ENCODE results near the gene GPC6.

GPC6 gene

GRCh38 chr13:93625536-93625935 is 398.9 kb downstream of the GPC6 start:
- Histone ChIP-seq H2AFZ (ENCODE audit: low read length) (no peak overlapping the region), H2BK5ac (ENCODE audit: low read length) (no peak overlapping the region), H2BK120ac (ENCODE audit: low read depth, low read length) (no peak overlapping the region), H3K79me1 (ENCODE audit: low read depth, low read length) (no peaks in the 10 kb centered on the region), H3K9me3 (replicated peaks in 1 of 2; ENCODE audit: control insufficient read depth in 2 of 2, insufficient read depth in 1 of 2, low read depth in 1 of 2, low read length in 2 of 2) (no peaks in the 10 kb centered on the region), H3K4me1 (ENCODE audit: control insufficient read depth in 2 of 2, insufficient read depth in 1 of 2, low read depth in 1 of 2, low read length in 2 of 2) (no peaks in the 10 kb centered on the region), H4K91ac (ENCODE audit: low read depth, low read length, poor library complexity) (no peak overlapping the region), H3K9ac (ENCODE audit: low read depth, low read length, poor library complexity) (no peak overlapping the region), H3K18ac (ENCODE audit: low read length) (no peak overlapping the region), H3K23ac (ENCODE audit: low read depth, low read length, poor library complexity) (no peak overlapping the region), H3K14ac (ENCODE audit: low read length) (no peak overlapping the region), H3K4me3 (ENCODE audit: low read length in 2 of 2) (peak overlapping the region in 1 of 2 donors; percentile 40), H3K4me2 (ENCODE audit: insufficient read depth, low read length, poor library complexity, severe bottlenecking) (no peak overlapping the region), H3K27ac (replicated peaks; ENCODE audit: low read length) (no peak overlapping the region), H3K36me3 (replicated peaks in 1 of 2; ENCODE audit: control insufficient read depth in 2 of 2, insufficient read depth in 2 of 2, low read length in 2 of 2) (no peaks in the 10 kb centered on the region), H2BK12ac (ENCODE audit: low read length) (no peak overlapping the region), H3K4ac (ENCODE audit: low read length) (no peak overlapping the region), H4K8ac (ENCODE audit: low read depth, low read length) (no peak overlapping the region), H3K27me3 (ENCODE audit: control insufficient read depth in 3 of 3, insufficient read depth in 3 of 3, low read depth in 1 of 3, low read length in 3 of 3) (no peaks in the 10 kb centered on the region), H2AK5ac (ENCODE audit: low read depth, low read length) (no peak overlapping the region), H2BK15ac (ENCODE audit: low read length) (no peak overlapping the region)
- WGBS, 2 donors (ENCODE audit: extremely low coverage in 2 of 2, insufficient read length in 2 of 2, insufficient replicate concordance in 1 of 2): no CpG with 5 or more reads among the region's 1 CpG
- DNase-seq (ENCODE audit: low spot score): no peak

- H3K79me1 ChIP-seq (ENCODE audit: low read depth, low read length): no peaks in the 10 kb centered on the region
- DNase-seq (ENCODE audit: low spot score): no peak
- no peak overlapping the region for H4K8ac ChIP-seq (ENCODE audit: low read depth, low read length)
- no peaks in the 10 kb centered on the region for H3K9me3 ChIP-seq (replicated peaks in 1 of 2; ENCODE audit: control insufficient read depth in 2 of 2, insufficient read depth in 1 of 2, low read depth in 1 of 2, low read length in 2 of 2)
- no peak overlapping the region for H3K4me3 ChIP-seq (ENCODE audit: low read length in 2 of 2)
- no peak overlapping the region for H2BK120ac ChIP-seq (ENCODE audit: low read depth, low read length)
- no peak overlapping the region for H3K27ac ChIP-seq (replicated peaks; ENCODE audit: low read length)
- no peak overlapping the region for H3K23ac ChIP-seq (ENCODE audit: low read depth, low read length, poor library complexity)
- H2BK12ac ChIP-seq (ENCODE audit: low read length): no peak overlapping the region
- H3K27me3 ChIP-seq (ENCODE audit: control insufficient read depth in 3 of 3, insufficient read depth in 3 of 3, low read depth in 1 of 3, low read length in 3 of 3): no peaks in the 10 kb centered on the region
- no peak overlapping the region for H4K91ac ChIP-seq (ENCODE audit: low read depth, low read length, poor library complexity)
- H2BK15ac ChIP-seq (ENCODE audit: low read length): no peak overlapping the region
- H2AFZ ChIP-seq (ENCODE audit: low read length): no peak overlapping the region
- no peak overlapping the region for H3K4ac ChIP-seq (ENCODE audit: low read length)
- H3K14ac ChIP-seq (ENCODE audit: low read length): no peak overlapping the region
- no peaks in the 10 kb centered on the region for H3K4me1 ChIP-seq (ENCODE audit: control insufficient read depth in 2 of 2, insufficient read depth in 1 of 2, low read depth in 1 of 2, low read length in 2 of 2)
- no peak overlapping the region for H3K18ac ChIP-seq (ENCODE audit: low read length)
- H2AK5ac ChIP-seq (ENCODE audit: low read depth, low read length): no peak overlapping the region
- no CpG with 5 or more reads among the region's 2 CpGs for WGBS, 2 donors (ENCODE audit: extremely low coverage in 2 of 2, insufficient read length in 2 of 2, insufficient replicate concordance in 1 of 2)
- no peak overlapping the region for H3K9ac ChIP-seq (ENCODE audit: low read depth, low read length, poor library complexity)
- H3K36me3 ChIP-seq (replicated peaks in 1 of 2; ENCODE audit: control insufficient read depth in 2 of 2, insufficient read depth in 2 of 2, low read length in 2 of 2): no peaks in the 10 kb centered on the region
- H3K4me2 ChIP-seq (ENCODE audit: insufficient read depth, low read length, poor library complexity, severe bottlenecking): no peak overlapping the region
- H2BK5ac ChIP-seq (ENCODE audit: low read length): no peak overlapping the region
Measured at GRCh38 chr13:93628136-93628797, 401.7 kb downstream of the GPC6 start.

- WGBS, 2 donors (ENCODE audit: extremely low coverage in 2 of 2, insufficient read length in 2 of 2, insufficient replicate concordance in 1 of 2): no CpG with 5 or more reads among the region's 4 CpGs
- Histone ChIP-seq H3K4ac (ENCODE audit: low read length) (no peak overlapping the region), H3K4me3 (ENCODE audit: low read length in 2 of 2) (no peak overlapping the region)
Measured at GRCh38 chr13:93635616-93636032, 409.0 kb downstream of the GPC6 start.

GRCh38 chr13:93637852-93638251 is 411.2 kb downstream of the GPC6 start:
- no peak overlapping the region for H3K27ac ChIP-seq (replicated peaks; ENCODE audit: low read length)
- no peaks in the 10 kb centered on the region for H3K9me3 ChIP-seq (replicated peaks in 1 of 2; ENCODE audit: control insufficient read depth in 2 of 2, insufficient read depth in 1 of 2, low read depth in 1 of 2, low read length in 2 of 2)
- H3K14ac ChIP-seq (ENCODE audit: low read length): no peak overlapping the region
- H3K23ac ChIP-seq (ENCODE audit: low read depth, low read length, poor library complexity): no peak overlapping the region
- no peak overlapping the region for H4K91ac ChIP-seq (ENCODE audit: low read depth, low read length, poor library complexity)
- no peak overlapping the region for H4K8ac ChIP-seq (ENCODE audit: low read depth, low read length)
- no peak overlapping the region for H2BK120ac ChIP-seq (ENCODE audit: low read depth, low read length)
- no peak overlapping the region for H2BK5ac ChIP-seq (ENCODE audit: low read length)
- H3K36me3 ChIP-seq (replicated peaks in 1 of 2; ENCODE audit: control insufficient read depth in 2 of 2, insufficient read depth in 2 of 2, low read length in 2 of 2): no peaks in the 10 kb centered on the region
- no peak overlapping the region for H2AFZ ChIP-seq (ENCODE audit: low read length)
- no peak overlapping the region for H2AK5ac ChIP-seq (ENCODE audit: low read depth, low read length)
- no peak overlapping the region for H3K18ac ChIP-seq (ENCODE audit: low read length)
- H3K4me1 ChIP-seq (ENCODE audit: control insufficient read depth in 2 of 2, insufficient read depth in 1 of 2, low read depth in 1 of 2, low read length in 2 of 2): no peaks in the 10 kb centered on the region
- no peaks in the 10 kb centered on the region for H3K27me3 ChIP-seq (ENCODE audit: control insufficient read depth in 3 of 3, insufficient read depth in 3 of 3, low read depth in 1 of 3, low read length in 3 of 3)
- no peak for DNase-seq (ENCODE audit: low spot score)
- no peak overlapping the region for H3K9ac ChIP-seq (ENCODE audit: low read depth, low read length, poor library complexity)
- no peak overlapping the region for H2BK15ac ChIP-seq (ENCODE audit: low read length)
- H2BK12ac ChIP-seq (ENCODE audit: low read length): no peak overlapping the region
- H3K4me2 ChIP-seq (ENCODE audit: insufficient read depth, low read length, poor library complexity, severe bottlenecking): no peak overlapping the region
- H3K79me1 ChIP-seq (ENCODE audit: low read depth, low read length): no peaks in the 10 kb centered on the region
- no peak overlapping the region for H3K4me3 ChIP-seq (ENCODE audit: low read length in 2 of 2)
- WGBS, 2 donors (ENCODE audit: extremely low coverage in 2 of 2, insufficient read length in 2 of 2, insufficient replicate concordance in 1 of 2): no CpG with 5 or more reads among the region's 2 CpGs
- no peak overlapping the region for H3K4ac ChIP-seq (ENCODE audit: low read length)

More at GRCh38 chr13:93635616-93636032, 409.0 kb downstream of the GPC6 start:
- no peak overlapping the region for H2BK5ac ChIP-seq (ENCODE audit: low read length)
- no peak overlapping the region for H4K8ac ChIP-seq (ENCODE audit: low read depth, low read length)
- no peaks in the 10 kb centered on the region for H3K27me3 ChIP-seq (ENCODE audit: control insufficient read depth in 3 of 3, insufficient read depth in 3 of 3, low read depth in 1 of 3, low read length in 3 of 3)
- no peak overlapping the region for H2AFZ ChIP-seq (ENCODE audit: low read length)
- H3K27ac ChIP-seq (replicated peaks; ENCODE audit: low read length): no peak overlapping the region
- no peak overlapping the region for H3K4me2 ChIP-seq (ENCODE audit: insufficient read depth, low read length, poor library complexity, severe bottlenecking)
- H3K4me1 ChIP-seq (ENCODE audit: control insufficient read depth in 2 of 2, insufficient read depth in 1 of 2, low read depth in 1 of 2, low read length in 2 of 2): no peaks in the 10 kb centered on the region
- H2BK120ac ChIP-seq (ENCODE audit: low read depth, low read length): no peak overlapping the region
- H3K18ac ChIP-seq (ENCODE audit: low read length): no peak overlapping the region
- H2BK15ac ChIP-seq (ENCODE audit: low read length): no peak overlapping the region
- DNase-seq (ENCODE audit: low spot score): no peak
- H2BK12ac ChIP-seq (ENCODE audit: low read length): no peak overlapping the region
- no peaks in the 10 kb centered on the region for H3K79me1 ChIP-seq (ENCODE audit: low read depth, low read length)
- no peak overlapping the region for H3K9ac ChIP-seq (ENCODE audit: low read depth, low read length, poor library complexity)
- H3K23ac ChIP-seq (ENCODE audit: low read depth, low read length, poor library complexity): no peak overlapping the region
- no peaks in the 10 kb centered on the region for H3K36me3 ChIP-seq (replicated peaks in 1 of 2; ENCODE audit: control insufficient read depth in 2 of 2, insufficient read depth in 2 of 2, low read length in 2 of 2)
- H3K14ac ChIP-seq (ENCODE audit: low read length): no peak overlapping the region
- H3K9me3 ChIP-seq (replicated peaks in 1 of 2; ENCODE audit: control insufficient read depth in 2 of 2, insufficient read depth in 1 of 2, low read depth in 1 of 2, low read length in 2 of 2): no peaks in the 10 kb centered on the region
- H2AK5ac ChIP-seq (ENCODE audit: low read depth, low read length): no peak overlapping the region
- H4K91ac ChIP-seq (ENCODE audit: low read depth, low read length, poor library complexity): no peak overlapping the region

All from neuronal stem cell (in vitro differentiated cells).